ENCODE data around the gene R3HCC1L. TPM values are rescaled to one million over a fixed set of nuclear protein-coding genes. Genes with fewer than 3 reads are reported as not detected.

The R3HCC1L gene
- total RNA-seq, 1 donor from 2014 or later: 18.7 TPM

DNA sequence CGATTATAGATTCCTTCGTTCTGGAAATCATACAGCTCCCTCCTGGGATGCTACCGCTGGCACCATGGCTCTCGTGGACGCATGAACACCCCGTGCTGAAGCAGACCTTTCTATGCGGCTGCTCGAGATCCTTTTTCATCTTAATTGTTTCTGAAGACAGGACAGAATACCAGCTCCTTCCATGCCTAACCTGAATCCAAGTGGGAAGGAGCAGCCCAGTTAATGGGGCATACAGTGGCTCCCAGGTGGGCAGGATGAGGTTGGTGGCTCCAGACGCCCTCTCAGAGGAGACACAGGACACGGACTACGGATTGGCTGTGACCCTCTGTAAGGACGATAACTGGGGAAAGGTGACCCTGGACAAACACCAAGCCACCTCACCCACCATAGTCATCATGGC, 152.0 kb downstream of the R3HCC1L start:
- Mint-ChIP-seq H3K27me3 (peaks cover 27% of the 10 kb centered on the region), H3K36me3 (ENCODE audit: insufficient read depth) (no peaks in the 10 kb centered on the region), H3K4me1 (ENCODE audit: low read depth) (no peaks in the 10 kb centered on the region), H3K27ac (no peak overlapping the region), H3K4me3 (ENCODE audit: low read depth) (no peak overlapping the region), H3K9me3 (ENCODE audit: low read depth) (no peaks in the 10 kb centered on the region)
- no peak for DNase-seq (ENCODE audit: low spot score, unreplicated experiment)
- no peak for TF ChIP-seq CTCF (IDR thresholded peaks at IDR 0.05; ENCODE audit: unreplicated experiment)

- Mint-ChIP-seq H3K4me1 (ENCODE audit: low read depth) (no peaks in the 10 kb centered on the region), H3K4me3 (ENCODE audit: low read depth) (no peak overlapping the region), H3K27me3 (peaks cover 22% of the 10 kb centered on the region), H3K27ac (no peak overlapping the region), H3K36me3 (ENCODE audit: insufficient read depth) (no peaks in the 10 kb centered on the region), H3K9me3 (ENCODE audit: low read depth) (no peaks in the 10 kb centered on the region)
- TF ChIP-seq CTCF (IDR thresholded peaks at IDR 0.05; ENCODE audit: unreplicated experiment): no peak
- DNase-seq (ENCODE audit: low spot score, unreplicated experiment): no peak
These were observed 152.9 kb downstream of the R3HCC1L start for GRCh38 chr10:98287321-98287720.

DNA sequence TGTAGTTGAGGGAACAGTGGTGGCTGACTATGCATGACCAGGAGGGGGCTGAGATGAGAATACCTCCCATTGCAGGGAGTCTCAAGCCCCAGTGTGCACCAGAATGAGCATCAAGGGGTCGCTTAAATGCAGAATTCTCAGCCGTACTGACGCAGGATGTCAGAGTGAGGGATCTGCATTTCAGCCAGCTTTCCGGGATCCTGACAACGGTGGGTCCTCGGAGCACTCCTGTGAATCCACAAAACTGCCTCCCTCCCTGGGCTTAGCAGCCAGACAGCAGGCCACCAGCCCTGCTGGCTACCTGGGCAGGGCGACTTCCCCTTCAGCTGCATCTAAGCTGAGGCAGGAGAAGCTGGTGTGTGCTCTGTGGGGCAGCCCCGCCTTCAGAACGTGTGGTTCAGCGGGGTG, 155.3 kb downstream of the R3HCC1L start:
- no peak for TF ChIP-seq CTCF (IDR thresholded peaks at IDR 0.05; ENCODE audit: unreplicated experiment)
- H3K4me1 Mint-ChIP-seq (ENCODE audit: low read depth): no peaks in the 10 kb centered on the region
- H3K4me3 Mint-ChIP-seq (ENCODE audit: low read depth): no peak overlapping the region
- peaks cover 34% of the 10 kb centered on the region for H3K27me3 Mint-ChIP-seq
- H3K36me3 Mint-ChIP-seq (ENCODE audit: insufficient read depth): no peaks in the 10 kb centered on the region
- H3K9me3 Mint-ChIP-seq (ENCODE audit: low read depth): no peaks in the 10 kb centered on the region
- no peak overlapping the region for H3K27ac Mint-ChIP-seq
- no peak for DNase-seq (ENCODE audit: low spot score, unreplicated experiment)

GRCh38 chr10:98292971-98293370, 158.5 kb downstream of the R3HCC1L start:
- Mint-ChIP-seq H3K9me3 (ENCODE audit: low read depth) (no peaks in the 10 kb centered on the region), H3K36me3 (ENCODE audit: insufficient read depth) (no peaks in the 10 kb centered on the region), H3K4me1 (ENCODE audit: low read depth) (no peaks in the 10 kb centered on the region), H3K27ac (no peak overlapping the region), H3K27me3 (peaks cover 29% of the 10 kb centered on the region), H3K4me3 (ENCODE audit: low read depth) (no peak overlapping the region)
- TF ChIP-seq CTCF (IDR thresholded peaks at IDR 0.05; ENCODE audit: unreplicated experiment): no peak
- no peak for DNase-seq (ENCODE audit: low spot score, unreplicated experiment)

GRCh38 chr10:98293550-98294269, 159.3 kb downstream of the R3HCC1L start:
- no peak for DNase-seq (ENCODE audit: low spot score, unreplicated experiment)
- no peaks in the 10 kb centered on the region for H3K9me3 Mint-ChIP-seq (ENCODE audit: low read depth)
- no peaks in the 10 kb centered on the region for H3K36me3 Mint-ChIP-seq (ENCODE audit: insufficient read depth)
- TF ChIP-seq CTCF (IDR thresholded peaks at IDR 0.05; ENCODE audit: unreplicated experiment): no peak
- H3K27me3 Mint-ChIP-seq: peaks cover 32% of the 10 kb centered on the region
- H3K4me1 Mint-ChIP-seq (ENCODE audit: low read depth): no peaks in the 10 kb centered on the region
- H3K4me3 Mint-ChIP-seq (ENCODE audit: low read depth): no peak overlapping the region
- H3K27ac Mint-ChIP-seq: no peak overlapping the region
